GM06990 (cell line): ENCODE data around the gene TMPRSS4.

Source experiments
- DNase-seq: peaks from one replicate; pipeline ENCODE4 v3.0.0-alpha.2; 2011; ENCODE audit not compliant: insufficient read length; ENCODE audit errors: extremely low read depth
- H3K27me3 ChIP-seq: replicated peaks from 2 replicates; pipeline ENCODE4 v1.6.0; 2011; ENCODE audit warnings: low read length; ENCODE audit not compliant: control insufficient read depth, insufficient read depth
- H3K36me3 ChIP-seq: 2 replicates; pipeline ENCODE4 v1.5.1; 2011; ENCODE audit warnings: low read length; ENCODE audit not compliant: control insufficient read depth, insufficient read depth
- H3K4me3 ChIP-seq: replicated peaks from 2 replicates; pipeline ENCODE4 v1.5.1; 2011; ENCODE audit warnings: low read depth, mild to moderate bottlenecking, control low read depth, low read length
- TF ChIP-seq, protein P1 (sequence below): IDR thresholded peaks from 2 replicates; pipeline ENCODE4 v1.5.1; 2011; ENCODE audit warnings: low read length, control low read depth, mild to moderate bottlenecking, inconsistent platforms; ENCODE audit not compliant: insufficient read depth, poor library complexity, severe bottlenecking

Gene TMPRSS4

DNA sequence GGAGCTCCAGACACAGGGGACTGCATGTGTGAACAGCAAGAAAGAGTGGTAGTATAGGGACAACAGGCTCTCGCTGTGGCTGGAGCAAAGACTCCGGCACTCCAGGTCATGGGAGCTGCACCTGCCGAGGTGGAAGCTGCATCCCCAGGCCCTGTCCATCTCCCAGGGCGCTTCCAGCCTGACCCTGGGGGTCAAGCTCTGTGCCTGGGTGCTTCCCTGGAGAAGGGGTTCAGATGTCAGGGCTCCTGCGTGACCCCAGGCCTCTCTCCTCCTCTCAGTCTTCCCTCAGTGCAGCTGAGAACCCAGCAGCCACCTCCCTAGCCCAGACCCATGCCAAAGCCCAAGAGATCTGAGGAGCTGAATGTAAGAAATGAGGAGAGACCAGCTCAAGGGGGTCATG, 3.4 kb downstream of the TMPRSS4 start:
- TF ChIP-seq, protein P1, sequence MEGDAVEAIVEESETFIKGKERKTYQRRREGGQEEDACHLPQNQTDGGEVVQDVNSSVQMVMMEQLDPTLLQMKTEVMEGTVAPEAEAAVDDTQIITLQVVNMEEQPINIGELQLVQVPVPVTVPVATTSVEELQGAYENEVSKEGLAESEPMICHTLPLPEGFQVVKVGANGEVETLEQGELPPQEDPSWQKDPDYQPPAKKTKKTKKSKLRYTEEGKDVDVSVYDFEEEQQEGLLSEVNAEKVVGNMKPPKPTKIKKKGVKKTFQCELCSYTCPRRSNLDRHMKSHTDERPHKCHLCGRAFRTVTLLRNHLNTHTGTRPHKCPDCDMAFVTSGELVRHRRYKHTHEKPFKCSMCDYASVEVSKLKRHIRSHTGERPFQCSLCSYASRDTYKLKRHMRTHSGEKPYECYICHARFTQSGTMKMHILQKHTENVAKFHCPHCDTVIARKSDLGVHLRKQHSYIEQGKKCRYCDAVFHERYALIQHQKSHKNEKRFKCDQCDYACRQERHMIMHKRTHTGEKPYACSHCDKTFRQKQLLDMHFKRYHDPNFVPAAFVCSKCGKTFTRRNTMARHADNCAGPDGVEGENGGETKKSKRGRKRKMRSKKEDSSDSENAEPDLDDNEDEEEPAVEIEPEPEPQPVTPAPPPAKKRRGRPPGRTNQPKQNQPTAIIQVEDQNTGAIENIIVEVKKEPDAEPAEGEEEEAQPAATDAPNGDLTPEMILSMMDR, result no peak
- H3K27me3 ChIP-seq, result peaks cover 1% of the 10 kb centered on the region; the same call in 1 of the 2 replicates
- H3K4me3 ChIP-seq, result no peak overlapping the region
- no peak for DNase-seq
- H3K36me3 ChIP-seq, result no peaks in the 10 kb centered on the region

GRCh38 chr11:118081241-118081958, 4.5 kb downstream of the TMPRSS4 start:
- Histone ChIP-seq H3K36me3 (no peaks in the 10 kb centered on the region), H3K4me3 (no peak overlapping the region), H3K27me3 (peaks cover 1% of the 10 kb centered on the region; the same call in 1 of the 2 replicates)
- TF ChIP-seq, protein P1, result no peak
- no peak for DNase-seq

DNA sequence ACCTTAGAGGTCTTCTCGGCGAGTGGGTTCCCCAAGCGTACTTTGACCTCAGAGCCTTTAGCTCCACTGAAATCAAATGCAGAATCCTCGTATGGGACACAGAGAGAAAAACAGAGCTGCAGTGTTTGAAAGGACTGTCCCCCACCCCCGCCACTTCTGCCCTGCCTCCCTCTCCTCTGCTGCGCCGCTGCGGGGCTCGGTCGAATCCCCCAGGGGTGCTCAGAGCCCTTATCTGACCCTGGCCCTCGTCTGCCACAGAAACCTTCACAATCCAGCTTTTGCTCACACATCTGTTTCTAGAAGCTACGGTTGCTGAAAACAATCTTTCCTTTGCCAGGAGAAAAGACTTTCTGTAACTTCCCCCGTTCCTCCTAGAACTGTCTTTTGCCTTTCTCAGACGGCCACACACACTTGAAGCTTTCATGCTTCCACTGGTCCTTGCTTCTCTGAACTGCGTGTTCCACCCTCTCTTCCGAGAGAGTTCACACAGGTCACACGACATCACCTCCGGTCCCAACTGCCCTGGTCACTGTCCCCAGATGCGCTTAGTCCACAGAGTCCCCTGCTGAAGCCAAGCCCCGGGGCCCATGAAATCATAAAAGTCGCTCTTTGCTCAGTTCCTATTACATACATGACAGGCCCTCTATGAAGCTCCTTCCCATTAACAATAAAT, 6.1 kb downstream of the TMPRSS4 start:
- peaks cover 1% of the 10 kb centered on the region; the same call in 1 of the 2 replicates for H3K27me3 ChIP-seq
- no peak for DNase-seq
- no peaks in the 10 kb centered on the region for H3K36me3 ChIP-seq
- no peak overlapping the region for H3K4me3 ChIP-seq
- TF ChIP-seq, protein P1, result no peak

GRCh38 chr11:118084247-118084646, 7.4 kb downstream of the TMPRSS4 start:
- DNase-seq, result no peak
- TF ChIP-seq, protein P1, result no peak
- peaks cover 1% of the 10 kb centered on the region; the same call in 1 of the 2 replicates for H3K27me3 ChIP-seq
- H3K36me3 ChIP-seq, result no peaks in the 10 kb centered on the region
- H3K4me3 ChIP-seq, result no peak overlapping the region

DNA sequence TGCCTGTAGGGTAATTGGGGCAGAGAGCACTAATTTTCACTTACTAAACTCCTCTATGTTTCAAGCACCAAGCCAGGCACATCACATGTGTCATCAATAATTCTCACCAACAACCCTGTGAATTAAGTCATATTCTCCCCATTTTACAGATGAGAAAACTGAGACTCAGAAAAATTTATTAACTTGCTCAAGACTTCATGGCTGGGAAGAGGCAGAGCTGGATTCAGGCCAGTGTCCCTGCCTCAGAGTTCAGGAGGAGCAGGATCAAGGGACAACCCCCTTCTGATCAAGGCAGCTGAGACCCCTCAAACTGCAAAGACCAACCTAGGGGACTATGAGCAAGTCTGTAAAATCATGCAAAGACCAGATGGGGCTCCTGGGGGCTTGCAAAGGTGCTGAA, 7.8 kb downstream of the TMPRSS4 start:
- TF ChIP-seq, protein P1, result no peak

More for the DNA sequence above, 7.8 kb downstream of the TMPRSS4 start:
- no peak for DNase-seq
- Histone ChIP-seq H3K27me3 (no peaks in the 10 kb centered on the region; the same call in 1 of the 2 replicates), H3K36me3 (no peaks in the 10 kb centered on the region), H3K4me3 (no peak overlapping the region)
